T-helper 2 cell treated with Interferon-gamma antibody and Interleukin-4, amounts not matched to agents 100 ng/mL and 5 ng/mL, for 36 hours (primary cell): ENCODE measurements around the gene RACK1. TPM values are rescaled to one million over a fixed set of nuclear protein-coding genes. Genes with fewer than 3 reads are reported as not detected.

Source experiments
- intact Hi-C: fragments of 100-400 bp; cut with micrococcal nuclease; formaldehyde crosslinking; loops from one replicate; pipeline ENCODE4 v1.15.1; 2023
- total RNA-seq: library from RNA; stranded (reverse); gene quantifications from 2 replicates; pipeline ENCODE4 v1.2.3, GENCODE V29; 2022

RACK1 gene
- total RNA-seq, 1 donor from 2014 or later: 1,850 TPM

DNA sequence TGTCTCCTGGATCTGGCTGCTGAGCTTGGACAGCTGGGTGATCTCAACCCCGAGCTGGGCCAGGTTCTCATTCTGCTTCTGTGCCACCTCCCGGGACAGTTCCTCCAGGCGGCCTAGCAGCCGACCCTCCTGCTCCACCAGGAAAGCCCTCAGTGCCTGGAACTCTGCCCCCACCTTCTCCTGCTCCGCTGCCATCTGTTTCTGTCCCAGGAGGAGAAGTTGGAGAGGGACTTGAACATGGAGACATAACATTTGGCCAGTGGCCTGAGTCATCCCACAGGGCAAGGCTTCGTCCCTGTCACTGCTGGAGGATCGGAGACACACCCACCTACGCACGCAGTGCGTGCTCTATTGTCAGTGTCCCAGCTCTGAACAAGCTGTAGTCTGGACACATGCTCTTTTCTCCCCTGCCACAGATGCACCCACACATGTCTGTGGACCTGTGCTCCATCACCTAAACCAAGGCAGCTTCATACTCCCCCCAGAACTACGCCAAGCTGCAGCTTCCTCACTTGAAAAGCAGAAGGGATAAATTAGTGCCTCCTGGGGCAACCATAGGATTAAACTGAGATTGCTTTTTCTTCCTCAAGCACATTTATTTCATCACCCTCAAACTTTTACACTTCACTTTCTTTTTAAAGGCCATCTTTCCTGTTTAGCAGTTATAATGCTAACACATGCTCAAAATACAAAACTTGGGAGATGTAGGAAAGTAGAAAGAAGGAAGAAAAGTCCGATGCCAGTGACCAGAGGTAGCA, 43.6 kb downstream of the RACK1 start:
- intact Hi-C loops: no loop called here

DNA sequence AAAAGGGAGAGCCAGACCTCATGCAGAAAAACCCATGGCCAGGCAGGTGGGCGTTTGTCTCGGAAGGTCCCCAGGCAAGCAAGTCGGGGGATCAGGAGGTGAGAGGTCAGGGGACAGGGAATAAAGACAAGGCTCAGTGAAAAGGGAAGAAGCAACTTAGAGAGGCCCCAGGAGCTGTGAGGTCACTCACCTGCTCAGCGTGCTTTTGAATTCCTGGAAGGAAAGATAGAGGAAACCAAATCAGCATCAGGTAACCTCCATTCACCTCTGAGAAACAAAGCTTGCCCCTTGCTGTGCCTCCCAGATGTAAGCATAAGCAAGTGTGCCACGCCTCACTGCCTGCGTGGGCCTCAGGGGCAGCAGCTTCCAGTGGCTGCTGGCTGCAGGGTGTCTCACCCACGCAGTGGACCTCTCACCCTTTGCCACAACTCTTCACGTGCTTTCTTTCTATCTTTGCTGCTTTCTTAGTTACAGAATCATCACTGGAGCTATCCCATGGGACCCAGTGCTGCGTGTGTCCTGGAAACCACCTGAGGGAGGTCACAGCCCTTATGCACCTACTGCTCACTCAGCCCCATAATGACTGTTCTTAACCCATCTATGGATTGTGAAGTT, 44.7 kb downstream of the RACK1 start:
- intact Hi-C loops: no loop called here

DNA sequence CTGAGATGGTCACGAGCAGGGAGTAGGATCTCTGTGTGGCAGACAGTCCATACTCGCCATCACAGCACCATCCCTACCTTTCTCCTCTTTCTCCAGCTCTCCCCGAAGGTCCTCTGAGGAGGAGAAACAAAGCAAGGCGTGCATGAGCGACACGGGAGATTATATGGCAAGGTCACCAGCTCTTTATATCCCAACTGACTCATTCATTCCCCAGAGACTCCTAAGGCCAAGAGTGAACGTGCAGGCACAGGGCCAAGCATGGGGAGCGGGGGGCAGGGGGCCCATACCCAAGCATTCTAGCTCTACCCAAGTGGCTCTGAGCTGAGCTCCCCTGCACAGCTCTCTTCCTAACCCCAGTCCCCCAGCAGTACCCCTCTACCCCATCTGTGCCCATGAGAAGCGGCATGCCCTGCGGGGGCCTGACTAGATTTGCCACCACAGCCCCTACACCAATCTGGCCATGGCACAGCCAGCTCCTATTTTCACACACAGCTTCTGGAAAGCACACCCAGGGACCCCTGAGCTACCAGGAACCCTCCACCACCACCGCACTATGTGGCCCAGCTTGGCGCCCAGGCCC, 45.5 kb downstream of the RACK1 start:
- intact Hi-C loops: no loop called here

DNA sequence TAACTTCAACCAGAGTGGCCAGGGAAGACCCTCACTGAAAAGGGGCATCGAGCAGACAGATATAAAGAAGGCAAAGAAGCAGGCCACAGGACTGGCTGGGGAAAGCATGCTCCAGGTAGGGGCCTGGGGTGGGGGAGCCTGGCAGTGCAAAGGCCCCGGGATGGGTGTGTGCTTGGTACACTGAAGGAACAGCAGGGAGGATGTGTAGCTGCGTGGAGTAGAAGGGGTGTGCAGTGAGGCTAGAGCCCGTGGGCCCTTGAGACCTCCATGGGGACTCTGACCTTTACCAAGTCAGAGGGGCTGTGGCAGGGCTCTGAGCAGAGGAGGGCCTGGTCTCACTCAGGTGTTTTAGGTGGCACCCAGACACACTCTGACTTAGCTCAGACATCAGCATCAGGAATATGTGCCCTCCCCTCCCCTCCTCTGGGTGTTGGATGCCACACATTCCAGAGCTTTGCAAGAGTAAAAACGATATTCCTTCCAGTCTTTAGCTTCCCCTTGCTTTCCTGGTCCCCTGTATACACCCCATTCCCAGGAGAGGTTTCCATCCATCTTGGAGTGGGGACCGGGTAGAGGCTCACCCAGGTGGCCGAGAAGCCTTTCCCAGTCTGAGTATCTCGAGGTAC, 46.3 kb downstream of the RACK1 start:
- intact Hi-C loops: no loop called here

DNA sequence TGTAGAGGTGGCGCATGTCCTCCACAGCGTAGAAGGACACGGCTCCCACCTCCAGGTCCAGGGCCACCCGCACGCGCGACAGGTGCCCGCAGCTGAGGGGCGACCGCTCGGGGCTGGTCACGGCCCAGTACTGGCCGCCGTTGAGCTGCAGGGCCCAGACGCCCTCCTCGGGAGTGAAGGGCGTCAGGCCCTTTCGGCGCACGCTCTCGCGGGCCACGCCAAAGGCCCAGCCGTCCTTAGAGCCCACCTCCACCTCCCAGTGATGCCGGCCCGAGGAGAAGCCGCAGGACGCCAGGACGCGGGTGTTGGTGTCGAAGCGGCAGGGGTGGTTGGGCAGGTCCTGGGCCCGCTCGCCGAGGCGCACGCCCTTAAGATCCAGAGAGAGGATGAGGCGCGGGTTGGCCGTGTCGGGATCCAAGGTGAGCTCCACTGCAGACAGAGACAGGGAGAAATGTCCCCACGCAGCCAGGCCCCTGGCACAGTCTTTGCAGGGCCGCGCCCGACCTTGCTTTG, 48.4 kb downstream of the RACK1 start:
- intact Hi-C loops: no loop called here

DNA sequence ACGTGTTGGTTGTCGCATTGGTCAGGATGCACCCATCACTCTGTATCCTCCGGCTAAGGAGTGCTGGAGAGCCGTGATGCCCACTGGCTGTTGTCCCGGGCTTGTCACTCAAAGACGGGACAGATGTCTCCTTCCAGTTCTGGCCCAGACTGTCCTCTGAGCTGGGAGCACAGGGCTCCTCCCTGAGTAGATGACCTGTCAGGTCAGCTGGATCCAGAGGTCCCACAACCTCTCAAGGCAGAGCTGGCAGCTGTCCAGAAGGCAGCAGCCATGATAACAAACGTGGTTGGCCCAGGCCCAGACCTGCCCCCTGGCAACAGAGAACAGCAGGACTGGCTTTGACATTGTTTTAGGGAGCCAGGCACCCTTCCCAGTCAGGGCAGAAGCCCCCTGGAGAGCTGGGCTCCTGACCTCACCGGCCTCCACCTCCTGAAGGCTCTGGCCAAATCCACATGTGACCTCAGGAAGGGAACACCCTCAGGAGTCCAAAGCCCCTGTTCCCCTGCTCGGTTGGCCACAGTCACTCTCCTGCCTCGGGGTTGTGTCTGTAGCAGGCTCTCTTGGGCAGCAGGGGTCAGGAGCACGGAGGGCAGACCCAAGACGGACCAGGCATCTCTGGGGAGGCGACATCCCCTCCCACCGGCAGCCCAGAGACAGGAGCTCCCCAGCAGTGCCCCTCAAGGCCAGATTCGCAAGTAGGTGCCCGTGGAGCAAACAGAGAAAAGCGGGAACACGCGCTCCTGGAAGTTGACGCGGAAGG, 49.0 kb downstream of the RACK1 start:
- intact Hi-C loops: no loop called here

DNA sequence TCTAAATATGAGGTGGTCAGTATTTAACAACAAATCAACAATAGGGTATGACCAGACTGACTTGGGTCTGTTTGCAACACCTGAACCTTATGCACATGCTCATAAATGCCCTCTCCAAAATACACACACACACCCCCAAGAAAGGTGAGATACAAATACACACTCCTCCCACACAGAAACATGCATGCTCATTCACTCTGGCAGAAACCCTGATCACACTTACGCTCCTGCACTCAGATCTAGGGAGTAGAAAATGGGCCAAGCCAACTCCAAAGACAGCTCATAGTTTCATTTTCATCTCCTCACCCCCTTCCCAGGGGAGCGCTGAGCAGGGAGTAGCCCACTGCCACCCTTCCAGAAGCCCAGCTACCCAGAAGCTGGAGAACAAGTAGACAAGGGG, 50.0 kb downstream of the RACK1 start:
- intact Hi-C loops: no loop called here

DNA sequence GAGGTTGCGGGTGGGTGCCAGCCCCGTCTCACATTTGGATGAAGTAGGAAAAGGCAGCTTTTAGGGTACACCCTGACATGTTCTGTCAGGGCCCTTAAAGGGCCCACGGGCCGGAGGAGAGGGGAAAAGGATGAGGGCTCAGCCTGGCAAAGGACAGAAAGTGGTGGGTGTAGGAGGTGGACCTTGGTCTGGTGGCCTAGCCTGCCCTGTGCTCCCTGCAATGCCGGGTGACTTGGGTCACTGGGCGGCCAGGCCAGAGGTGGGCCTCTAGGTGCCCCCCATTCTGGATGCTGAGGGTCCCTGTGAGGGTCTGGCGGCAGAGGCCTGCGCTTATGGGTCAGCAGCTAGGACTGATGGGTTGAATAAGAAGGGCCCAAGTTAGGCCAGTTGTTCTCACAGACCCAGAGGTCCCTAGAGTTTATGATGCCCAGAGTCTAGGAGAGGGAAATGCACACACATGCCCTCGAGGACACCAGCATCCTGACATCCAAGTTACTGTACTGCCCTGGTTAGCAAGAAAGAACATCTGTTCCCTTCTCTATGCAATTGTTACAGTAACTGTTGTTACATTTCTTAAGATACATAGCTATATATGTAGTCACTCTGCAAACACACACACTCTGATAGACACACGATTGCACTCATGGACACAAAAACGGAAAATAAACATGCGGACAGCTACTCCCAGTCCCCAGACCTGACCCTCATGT, 51.2 kb downstream of the RACK1 start:
- intact Hi-C loops: no loop called here

DNA sequence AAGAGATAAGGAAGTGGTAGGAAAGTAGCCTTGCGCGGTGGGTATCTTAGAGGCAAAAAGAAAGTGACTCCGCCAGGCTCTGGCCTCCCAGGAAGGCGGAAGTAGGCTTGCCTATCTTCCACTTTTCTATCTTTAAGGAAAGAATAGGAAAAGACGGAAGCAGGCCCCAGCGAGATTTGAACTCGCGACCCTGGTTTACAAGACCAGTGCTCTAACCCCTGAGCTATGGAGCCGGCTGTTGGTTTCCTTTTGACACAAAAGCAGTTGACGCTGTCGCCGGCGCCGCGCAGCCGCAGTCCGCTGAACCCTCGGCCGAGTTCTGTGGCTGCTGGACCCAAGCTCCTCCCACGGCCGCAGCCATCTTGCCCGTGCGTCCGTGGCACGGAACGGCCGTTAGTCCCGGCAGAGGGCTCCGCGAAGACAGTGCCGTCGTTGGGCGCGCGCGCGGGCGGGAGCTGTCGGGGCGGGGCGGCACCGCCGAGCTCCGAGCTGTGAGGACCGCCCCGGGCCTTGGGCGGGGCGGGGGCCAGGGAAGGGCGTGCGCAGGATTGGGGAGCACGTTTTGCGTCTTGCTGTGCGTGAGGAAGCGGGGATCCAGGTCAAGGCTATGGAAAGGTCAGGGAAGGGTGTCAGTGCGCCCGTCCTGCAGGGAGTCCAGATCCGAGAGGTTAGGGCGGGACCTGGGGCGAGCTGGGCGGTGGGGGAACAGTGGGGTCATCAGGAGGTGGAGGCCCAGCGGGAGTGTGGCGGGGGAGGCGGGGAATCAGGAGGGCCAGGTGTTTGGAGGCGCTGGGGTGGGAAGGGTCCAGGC, 52.0 kb downstream of the RACK1 start:
- intact Hi-C loops: loop anchor here (1.0 to 2.0 kb wide), 6 partner anchors 16 to 70 kb away; partner anchors contain the start of gene TRIM52

DNA sequence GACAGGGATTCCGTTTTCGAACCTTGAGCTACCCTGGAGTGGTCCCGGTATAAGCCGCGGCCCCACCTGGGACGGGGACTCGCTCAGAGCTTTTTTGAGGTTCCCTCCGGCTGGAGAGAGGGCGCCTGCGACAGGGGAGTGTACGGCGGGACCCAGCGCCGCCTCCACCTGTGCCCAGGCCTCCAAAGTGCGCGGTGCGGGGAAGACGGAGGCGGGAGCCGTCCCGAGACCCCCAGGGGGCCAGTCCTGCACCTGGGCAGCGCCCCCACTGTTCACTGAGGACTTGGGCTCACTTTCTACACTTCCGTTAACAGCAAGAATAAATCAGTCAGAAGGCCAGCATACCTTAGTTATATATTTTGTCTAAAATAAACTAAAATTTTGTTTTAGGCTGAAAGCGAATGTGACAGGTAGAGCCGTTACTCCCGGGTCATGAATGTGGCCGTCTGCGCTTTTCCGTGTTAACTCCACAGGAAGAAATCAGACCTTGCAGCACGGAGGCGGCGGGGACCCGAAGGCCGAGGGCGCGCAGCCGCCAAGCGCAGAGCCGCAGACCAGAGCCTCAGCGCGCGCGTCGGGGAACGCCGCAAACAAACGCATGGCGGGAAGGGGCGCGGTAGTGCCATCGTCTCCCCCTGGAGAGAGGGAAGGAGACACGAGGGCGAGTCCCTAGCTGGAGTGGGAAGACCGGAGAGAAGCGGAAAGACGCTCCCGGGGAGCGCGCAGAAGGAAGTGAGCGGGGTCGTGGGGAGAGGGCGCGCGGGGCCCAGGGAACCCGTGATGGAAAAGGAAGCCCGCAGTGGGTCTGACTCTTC, 52.8 kb downstream of the RACK1 start:
- intact Hi-C loops: loop anchor here (1.0 to 2.0 kb wide), 6 partner anchors 16 to 70 kb away; partner anchors contain the start of gene TRIM52

DNA sequence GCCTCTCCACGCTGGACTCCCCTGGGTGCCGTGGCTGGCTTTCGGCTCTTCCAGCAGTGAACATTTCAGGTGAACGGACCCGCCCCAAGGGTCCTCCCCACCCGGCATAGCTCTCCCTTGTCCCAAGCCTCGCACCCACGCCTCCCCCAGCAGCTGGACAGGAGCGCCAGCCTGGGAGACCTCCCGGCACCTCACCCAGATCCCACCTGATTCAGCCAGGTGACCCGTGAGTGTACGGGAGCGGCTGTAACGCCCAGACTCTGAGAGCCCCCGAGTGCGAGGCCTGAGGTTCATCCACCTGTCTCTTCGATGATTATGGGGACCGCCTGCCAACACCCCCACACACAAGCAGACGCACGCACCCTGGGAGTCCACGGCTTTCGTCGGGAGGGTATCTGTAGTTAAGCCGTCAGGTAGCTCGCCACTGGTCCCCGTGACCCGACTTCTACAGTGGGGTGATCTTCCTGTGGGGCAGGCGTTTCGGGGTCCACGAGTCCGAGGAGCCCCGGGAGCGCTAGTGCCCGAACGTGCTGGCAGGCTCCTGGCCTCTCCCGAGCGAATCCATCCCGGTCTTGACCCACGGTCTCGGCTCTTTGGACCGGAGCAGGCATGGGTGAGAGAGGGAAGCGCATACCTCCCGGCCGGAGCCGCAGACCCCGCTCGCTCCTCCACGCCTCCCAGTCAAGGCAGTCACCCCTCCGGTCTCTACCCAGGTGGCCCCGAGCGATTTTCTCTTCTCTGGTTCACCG, 53.6 kb downstream of the RACK1 start:
- intact Hi-C loops: loop anchor here (2.0 to 10.0 kb wide), 4 partner anchors 17 to 385 kb away; partner anchors contain the start of genes MGAT1 and ZFP62

DNA sequence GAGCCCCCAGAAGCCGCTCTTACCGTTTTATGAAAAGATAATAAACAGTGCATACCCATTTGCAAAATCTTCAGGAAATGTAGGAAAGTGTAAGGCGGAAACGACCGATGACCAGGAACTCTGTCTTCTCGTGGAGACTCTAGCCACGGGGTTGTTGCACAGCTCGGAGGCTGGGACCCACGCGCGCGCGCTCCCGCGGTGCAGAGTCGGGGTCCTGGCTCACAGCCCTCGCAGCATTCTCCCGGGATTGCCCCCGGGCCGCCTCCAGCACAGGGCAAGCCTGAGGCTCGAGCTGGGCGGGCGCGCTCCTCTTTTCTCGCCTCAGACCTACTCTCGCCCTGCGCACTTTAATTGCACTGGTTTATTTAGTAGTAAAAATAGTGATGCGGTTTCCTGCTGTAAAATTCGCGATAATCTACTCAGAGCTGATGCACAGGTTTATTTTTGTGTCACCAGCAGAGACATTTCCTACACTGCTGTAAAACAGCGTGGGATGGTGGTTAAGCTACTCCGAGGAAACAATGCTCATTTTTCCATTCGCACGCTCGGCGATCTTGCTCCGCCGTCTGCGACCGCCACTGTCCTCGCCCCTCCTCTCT, 54.2 kb downstream of the RACK1 start:
- intact Hi-C loops: loop anchor here (2.0 to 10.0 kb wide), 3 partner anchors 17 to 385 kb away; partner anchors contain the start of genes MGAT1 and ZFP62

DNA sequence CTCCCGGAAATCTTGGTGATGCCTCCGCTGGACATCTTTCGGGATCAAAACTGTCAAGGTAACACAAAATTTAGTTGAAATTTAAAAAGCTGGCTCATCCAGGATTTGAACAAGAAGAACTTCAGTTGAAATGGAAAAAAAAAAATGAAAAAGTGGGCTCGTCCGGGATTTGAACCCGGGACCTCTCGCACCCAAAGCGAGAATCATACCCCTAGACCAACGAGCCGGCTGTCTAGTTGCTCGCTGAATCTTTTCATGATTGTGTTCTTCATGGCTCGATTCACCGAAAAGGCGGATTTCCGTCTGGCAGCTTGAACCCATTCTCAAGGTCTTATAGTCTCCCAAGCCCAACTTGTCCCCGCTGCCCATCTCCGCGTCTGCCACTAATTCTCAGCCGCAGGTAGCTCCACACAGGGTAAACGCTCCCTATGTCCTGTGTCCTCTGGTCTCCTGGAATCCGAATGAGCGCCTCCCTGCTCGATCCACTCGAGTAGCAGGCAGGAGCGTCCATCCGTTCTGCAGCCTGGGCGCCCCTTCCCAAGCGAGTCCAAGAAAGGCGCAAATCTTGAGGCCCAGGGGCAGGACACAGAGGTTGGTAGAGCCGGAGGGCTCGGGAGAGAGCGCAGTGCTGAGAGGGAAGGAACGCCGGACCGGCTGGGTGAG, 54.9 kb downstream of the RACK1 start:
- intact Hi-C loops: loop anchor here (2.0 to 10.0 kb wide), 3 partner anchors 16 to 384 kb away; partner anchors contain the start of genes MGAT1 and ZFP62

DNA sequence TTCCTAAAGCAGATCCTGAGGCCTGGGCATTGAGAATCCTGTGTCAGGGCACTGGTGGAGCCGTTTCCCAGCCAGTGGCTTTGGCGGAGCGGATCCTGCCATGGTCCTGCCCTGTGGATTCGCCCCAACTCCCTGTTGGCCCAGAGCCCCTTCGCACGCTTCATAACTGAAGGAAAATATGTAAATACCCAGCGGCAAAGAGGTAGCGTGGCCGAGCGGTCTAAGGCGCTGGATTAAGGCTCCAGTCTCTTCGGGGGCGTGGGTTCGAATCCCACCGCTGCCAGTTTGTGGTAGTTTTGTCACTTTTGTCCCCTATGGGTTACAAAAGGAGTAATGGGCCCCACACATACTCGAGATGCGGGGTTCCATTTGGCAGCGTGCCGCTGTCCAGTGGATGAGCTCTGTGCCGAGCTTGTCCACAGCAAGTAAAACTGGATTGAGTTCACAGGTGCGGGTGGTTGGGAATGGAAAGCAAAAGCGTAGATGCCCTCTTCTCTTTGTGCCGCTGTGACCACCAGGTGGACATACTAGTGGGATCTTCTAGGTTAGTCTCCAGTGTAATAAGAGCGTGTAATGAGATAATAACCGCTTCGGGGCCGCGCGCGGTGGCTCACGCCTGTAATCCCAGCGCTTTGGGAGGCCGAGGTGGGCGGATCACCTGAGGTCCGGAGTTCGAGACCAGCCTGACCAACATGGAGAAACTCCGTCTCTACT, 56.0 kb downstream of the RACK1 start:
- intact Hi-C loops: loop anchor here (2.0 to 10.0 kb wide), 3 partner anchors 15 to 383 kb away; partner anchors contain the start of genes MGAT1 and ZFP62

DNA sequence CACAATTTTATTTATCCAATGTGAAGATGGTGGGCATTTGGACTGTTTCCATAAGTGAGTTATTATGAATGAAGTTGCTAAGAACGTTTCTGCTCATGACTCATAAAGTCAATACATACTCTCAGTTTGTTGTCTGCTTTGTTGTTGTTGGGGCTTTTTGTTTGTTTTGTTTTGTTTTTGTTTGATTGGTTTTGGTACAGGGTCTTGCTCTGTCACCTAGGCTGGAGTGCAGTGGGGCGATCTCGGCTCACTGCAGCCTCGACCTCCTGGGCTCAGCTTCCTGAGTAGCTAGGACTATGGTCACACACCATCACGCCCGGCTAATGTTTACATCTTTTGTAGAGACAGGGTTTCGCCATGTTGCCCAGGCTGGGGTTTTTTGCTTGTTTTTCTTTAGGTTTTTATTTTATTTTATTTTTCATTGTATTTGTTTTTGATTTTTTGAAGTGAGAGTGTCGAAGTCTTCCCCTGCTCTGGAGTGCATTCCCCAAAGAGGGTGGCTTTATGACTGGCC, 56.7 kb downstream of the RACK1 start:
- intact Hi-C loops: loop anchor here (10.0 kb wide), 1 partner anchor 382 kb away; the partner anchor contains the start of gene MGAT1
